Mesodermal cell (in vitro differentiated cells): Measurements from ENCODE around the gene MYO1E.
"Not testable (repeated sequence)": the region's sequence is repeated elsewhere in the genome, so short reads cannot be mapped to it uniquely, and the experiment has no call there.

Experiments used
- H3K27ac ChIP-seq: 2 replicates; pipeline ENCODE4 v1.7.0; 2013; ENCODE audit warnings: mild to moderate bottlenecking, low read depth, low read length, moderate library complexity; ENCODE audit not compliant: severe bottlenecking
- H3K36me3 ChIP-seq: 2 replicates; pipeline ENCODE4 v1.7.1; 2013; ENCODE audit warnings: mild to moderate bottlenecking, low read length, moderate library complexity; ENCODE audit not compliant: control insufficient read depth, insufficient read depth
- H3K4me1 ChIP-seq: one replicate; pipeline ENCODE4 v1.7.1; 2013; ENCODE audit warnings: mild to moderate bottlenecking, low read length; ENCODE audit not compliant: insufficient read depth, control insufficient read depth, poor library complexity, severe bottlenecking
- H3K4me3 ChIP-seq: 2 replicates; pipeline ENCODE4 v1.7.0; 2013; ENCODE audit warnings: low read length, control low read depth, mild to moderate bottlenecking; ENCODE audit not compliant: insufficient read depth, poor library complexity, severe bottlenecking; ENCODE audit errors: extremely low read depth
- H3K9me3 ChIP-seq: 2 replicates; pipeline ENCODE4 v1.7.1; 2013; ENCODE audit warnings: mild to moderate bottlenecking, low read length, moderate library complexity; ENCODE audit not compliant: control insufficient read depth
- WGBS, 2 experiments: methylation state at CpG; one replicate each; pipeline ENCODE4 v1.1.5; 2013; ENCODE audit warnings: missing lambda C conversion rate in 2 of 2; ENCODE audit not compliant: insufficient coverage in 2 of 2; 5-methylcytosine and 5-hydroxymethylcytosine counted together

Gene MYO1E

GRCh38 chr15:59294574-59295260 lies 78.0 kb downstream of the MYO1E start:
- Histone ChIP-seq H3K36me3 (no peaks in the 10 kb centered on the region), H3K4me3 (no peak overlapping the region), H3K27ac (peak overlapping the region; percentile 90), H3K4me1 (peaks cover 55% of the 10 kb centered on the region), H3K9me3 (no peaks in the 10 kb centered on the region)
- 82 to 92% methylated on average over 3 of the region's 3 CpGs for WGBS, 2 experiments

GRCh38 chr15:59292442-59293151 lies 80.1 kb downstream of the MYO1E start:
- H3K4me3 ChIP-seq: no peak overlapping the region
- no peaks in the 10 kb centered on the region for H3K9me3 ChIP-seq
- H3K36me3 ChIP-seq: no peaks in the 10 kb centered on the region
- WGBS, 2 experiments: 74 to 81% methylated on average over 4 to 7 of the region's 8 CpGs
- H3K27ac ChIP-seq: peak overlapping the region; percentile 92
- H3K4me1 ChIP-seq: peaks cover 49% of the 10 kb centered on the region

GRCh38 chr15:59291213-59291549 lies 81.5 kb downstream of the MYO1E start:
- Histone ChIP-seq H3K4me3 (no peak overlapping the region), H3K27ac (no peak overlapping the region), H3K4me1 (peaks cover 44% of the 10 kb centered on the region), H3K9me3 (no peaks in the 10 kb centered on the region), H3K36me3 (no peaks in the 10 kb centered on the region)
- 100% methylated on average over 1 of the region's 3 CpGs for WGBS, 2 experiments

GRCh38 chr15:59290295-59291212 lies 82.1 kb downstream of the MYO1E start:
- H3K9me3 ChIP-seq: no peaks in the 10 kb centered on the region
- no peak overlapping the region for H3K4me3 ChIP-seq
- H3K36me3 ChIP-seq: no peaks in the 10 kb centered on the region
- H3K4me1 ChIP-seq: peaks cover 38% of the 10 kb centered on the region
- no peak overlapping the region for H3K27ac ChIP-seq
- WGBS, 2 experiments: 80 to 88% methylated on average over 10 of the region's 11 CpGs

- H3K4me1 ChIP-seq: peaks cover 30% of the 10 kb centered on the region
- no peak overlapping the region for H3K27ac ChIP-seq
- H3K9me3 ChIP-seq: no peaks in the 10 kb centered on the region
- H3K36me3 ChIP-seq: no peaks in the 10 kb centered on the region
- H3K4me3 ChIP-seq: no peak overlapping the region
Observed at GRCh38 chr15:59289574-59289973, 83.1 kb downstream of the MYO1E start.

- H3K27ac ChIP-seq: no peak overlapping the region
- H3K36me3 ChIP-seq: no peaks in the 10 kb centered on the region
- no peaks in the 10 kb centered on the region for H3K4me1 ChIP-seq
- WGBS, 2 experiments: 74 to 87% methylated on average over 4 to 5 of the region's 7 CpGs
- H3K9me3 ChIP-seq: no peaks in the 10 kb centered on the region
- H3K4me3 ChIP-seq: no peak overlapping the region
Observed at GRCh38 chr15:59283717-59284391, 88.8 kb downstream of the MYO1E start.

- Histone ChIP-seq H3K4me1 (no peaks in the 10 kb centered on the region), H3K27ac (no peak overlapping the region), H3K4me3 (no peak overlapping the region), H3K36me3 (no peaks in the 10 kb centered on the region), H3K9me3 (no peaks in the 10 kb centered on the region)
- WGBS, 2 experiments: 94% methylated on average over 6 to 7 of the region's 14 CpGs
Observed at GRCh38 chr15:59282515-59283337, 89.9 kb downstream of the MYO1E start.

GRCh38 chr15:59281699-59282098 lies 91.0 kb downstream of the MYO1E start:
- WGBS, 2 experiments: 78 to 97% methylated on average over 5 of the region's 5 CpGs
- Histone ChIP-seq H3K4me3 (no peak overlapping the region), H3K9me3 (no peaks in the 10 kb centered on the region), H3K4me1 (peaks cover 2% of the 10 kb centered on the region), H3K27ac (no peak overlapping the region), H3K36me3 (no peaks in the 10 kb centered on the region)

- WGBS, 2 experiments: 90 to 100% methylated on average over 4 to 5 of the region's 5 CpGs
- Histone ChIP-seq H3K4me1 (peaks cover 5% of the 10 kb centered on the region), H3K4me3 (no peak overlapping the region), H3K27ac (no peak overlapping the region), H3K36me3 (no peaks in the 10 kb centered on the region), H3K9me3 (no peaks in the 10 kb centered on the region)
Observed at GRCh38 chr15:59280855-59281254, 91.8 kb downstream of the MYO1E start.

- WGBS, 2 experiments: 73 to 89% methylated on average over 3 to 5 of the region's 6 CpGs
- not testable (repeated sequence) for H3K4me3 ChIP-seq, H3K9me3 ChIP-seq, H3K36me3 ChIP-seq, H3K27ac ChIP-seq, H3K4me1 ChIP-seq
Observed at GRCh38 chr15:59280292-59280691, 92.4 kb downstream of the MYO1E start.
